GM12864 (cell line): Measurements from ENCODE around the gene TUBGCP6.
A peak's percentile ranks its signal among the peaks of the same experiment; 100 is the strongest.
"Not testable (repeated sequence)": the region's sequence is repeated elsewhere in the genome, so short reads cannot be mapped to it uniquely, and the experiment has no call there.

Source experiments
- DNase-seq: peaks from one replicate; pipeline ENCODE4 v3.0.0-alpha.2; 2011; ENCODE audit warnings: low read depth
- H3K4me3 ChIP-seq: 2 replicates; pipeline ENCODE4 v1.5.1; 2011; ENCODE audit warnings: mild to moderate bottlenecking, low read depth, low read length, control low read depth
- CTCF ChIP-seq: IDR thresholded peaks from 2 replicates; pipeline ENCODE4 v1.5.1; 2011; ENCODE audit warnings: low read depth, mild to moderate bottlenecking, moderate library complexity, low read length, control low read depth, inconsistent platforms; ENCODE audit errors: missing control alignments

The TUBGCP6 gene

GRCh38 chr22:50206599-50206998, 38.2 kb downstream of the TUBGCP6 start:
- TF ChIP-seq CTCF: peak; percentile 50
- DNase-seq: no peak
- H3K4me3 ChIP-seq: no peak overlapping the region

DNA sequence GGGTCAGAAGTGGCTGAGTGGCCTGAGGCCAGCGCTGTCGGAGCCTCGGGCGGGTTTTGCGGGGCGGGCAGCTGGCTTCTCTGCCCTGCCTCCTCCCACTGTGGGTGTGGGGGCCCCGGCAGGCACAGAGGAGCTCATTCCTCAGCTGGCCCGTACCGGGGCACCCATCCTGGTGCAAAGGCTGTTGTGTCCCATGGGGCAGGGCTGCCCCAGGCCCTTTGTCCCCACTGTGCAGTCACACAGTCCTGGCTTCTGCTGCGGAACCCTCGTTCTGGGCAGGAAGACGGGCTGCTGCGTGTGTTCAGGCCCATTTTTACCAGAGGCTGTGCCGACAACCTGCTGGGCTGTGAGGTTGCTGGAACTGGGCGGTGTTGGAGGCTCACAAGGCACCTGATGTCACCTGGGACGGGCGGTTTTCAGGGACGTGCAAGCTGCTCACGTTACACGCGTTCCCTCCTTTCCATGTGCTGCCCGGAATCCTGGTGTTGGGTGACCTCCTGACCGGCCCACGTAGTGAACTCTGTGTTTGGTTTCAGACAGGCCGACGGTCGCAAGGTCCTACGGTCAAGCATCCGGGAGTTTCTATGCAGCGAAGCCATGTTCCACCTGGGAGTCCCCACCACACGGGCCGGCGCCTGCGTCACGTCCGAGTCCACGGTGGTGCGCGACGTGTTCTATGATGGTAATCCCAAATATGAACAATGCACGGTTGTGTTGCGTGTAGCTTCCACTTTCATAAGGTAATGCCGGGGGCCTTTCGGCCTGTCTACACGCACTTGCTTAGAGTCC, 38.8 kb downstream of the TUBGCP6 start:
- no peak overlapping the region for H3K4me3 ChIP-seq
- no peak for TF ChIP-seq CTCF
- DNase-seq: no peak

GRCh38 chr22:50204998-50205397, 39.8 kb downstream of the TUBGCP6 start:
- not testable (repeated sequence) for DNase-seq

GRCh38 chr22:50204571-50204970, 40.3 kb downstream of the TUBGCP6 start:
- no peak overlapping the region for H3K4me3 ChIP-seq
- DNase-seq: no peak
- TF ChIP-seq CTCF: no peak

More at GRCh38 chr22:50204998-50205397, 39.8 kb downstream of the TUBGCP6 start:
- not testable (repeated sequence) for H3K4me3 ChIP-seq

DNA sequence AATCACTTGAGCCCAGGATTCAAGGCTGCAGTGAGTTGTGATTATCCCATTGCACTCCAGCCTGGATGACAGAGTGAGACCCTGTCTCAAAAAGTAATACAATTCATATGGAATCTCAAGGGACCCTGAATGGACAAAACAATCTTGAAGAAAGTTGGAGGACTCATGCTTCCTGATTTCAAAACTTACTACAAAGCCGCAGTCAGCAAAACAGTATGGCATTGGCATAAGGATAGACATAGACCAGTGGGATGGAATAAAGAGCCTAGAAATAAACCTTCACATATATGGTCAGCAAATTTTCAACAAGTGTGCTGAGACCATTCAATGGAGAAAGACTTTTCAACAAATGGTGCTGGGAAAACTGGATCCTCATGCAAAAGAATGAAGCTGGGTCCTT, 41.5 kb downstream of the TUBGCP6 start:
- no peak overlapping the region for H3K4me3 ChIP-seq
- DNase-seq: no peak
- TF ChIP-seq CTCF: no peak

GRCh38 chr22:50202130-50202666, 42.6 kb downstream of the TUBGCP6 start:
- TF ChIP-seq CTCF: no peak
- no peak for DNase-seq
- H3K4me3 ChIP-seq: peak overlapping the region; percentile 83

DNA sequence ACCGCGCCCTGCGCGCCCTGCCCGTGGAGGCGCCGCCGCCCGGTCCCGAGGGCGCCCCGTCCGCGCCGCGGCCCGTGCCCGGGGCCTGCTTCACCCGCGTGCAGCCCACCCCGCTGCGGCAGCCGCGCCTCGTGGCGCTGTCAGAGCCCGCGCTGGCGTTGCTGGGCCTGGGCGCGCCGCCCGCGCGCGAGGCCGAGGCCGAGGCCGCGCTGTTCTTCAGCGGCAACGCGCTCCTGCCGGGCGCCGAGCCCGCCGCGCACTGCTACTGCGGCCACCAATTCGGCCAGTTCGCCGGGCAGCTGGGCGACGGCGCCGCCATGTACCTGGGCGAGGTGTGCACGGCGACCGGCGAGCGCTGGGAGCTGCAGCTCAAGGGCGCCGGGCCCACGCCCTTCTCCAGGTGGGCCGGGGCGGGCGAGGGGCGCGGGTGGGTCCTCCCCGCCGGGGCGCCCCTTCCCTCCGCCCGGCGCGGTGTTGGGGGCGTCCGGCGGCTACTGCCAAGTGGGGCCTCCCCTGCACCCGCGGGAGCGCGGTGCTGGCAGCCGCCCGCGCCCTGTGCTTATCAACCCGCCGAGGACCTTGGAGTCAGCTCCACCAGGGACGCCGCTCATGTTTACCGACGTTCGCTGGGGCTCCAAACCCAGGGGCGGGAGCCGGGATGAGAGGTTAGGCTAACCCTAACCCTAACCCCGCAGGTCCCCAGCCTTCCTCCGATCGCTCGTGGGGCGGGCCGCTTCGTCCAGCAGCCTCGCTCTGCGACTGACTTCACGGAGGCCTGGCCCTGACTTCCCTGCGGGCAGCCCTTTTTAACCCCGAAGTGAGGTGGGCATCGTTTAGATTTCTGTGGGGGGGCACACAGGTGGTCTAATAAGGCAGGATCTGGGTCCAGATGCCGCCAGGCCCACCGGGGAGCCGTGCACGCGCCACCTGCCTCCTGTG, 43.4 kb downstream of the TUBGCP6 start:
- no peak for TF ChIP-seq CTCF
- H3K4me3 ChIP-seq: peak overlapping the region; percentile 83
- DNase-seq: no peak
